ENCODE measurements around the gene GINM1.

- TF ChIP-seq, protein P1, sequence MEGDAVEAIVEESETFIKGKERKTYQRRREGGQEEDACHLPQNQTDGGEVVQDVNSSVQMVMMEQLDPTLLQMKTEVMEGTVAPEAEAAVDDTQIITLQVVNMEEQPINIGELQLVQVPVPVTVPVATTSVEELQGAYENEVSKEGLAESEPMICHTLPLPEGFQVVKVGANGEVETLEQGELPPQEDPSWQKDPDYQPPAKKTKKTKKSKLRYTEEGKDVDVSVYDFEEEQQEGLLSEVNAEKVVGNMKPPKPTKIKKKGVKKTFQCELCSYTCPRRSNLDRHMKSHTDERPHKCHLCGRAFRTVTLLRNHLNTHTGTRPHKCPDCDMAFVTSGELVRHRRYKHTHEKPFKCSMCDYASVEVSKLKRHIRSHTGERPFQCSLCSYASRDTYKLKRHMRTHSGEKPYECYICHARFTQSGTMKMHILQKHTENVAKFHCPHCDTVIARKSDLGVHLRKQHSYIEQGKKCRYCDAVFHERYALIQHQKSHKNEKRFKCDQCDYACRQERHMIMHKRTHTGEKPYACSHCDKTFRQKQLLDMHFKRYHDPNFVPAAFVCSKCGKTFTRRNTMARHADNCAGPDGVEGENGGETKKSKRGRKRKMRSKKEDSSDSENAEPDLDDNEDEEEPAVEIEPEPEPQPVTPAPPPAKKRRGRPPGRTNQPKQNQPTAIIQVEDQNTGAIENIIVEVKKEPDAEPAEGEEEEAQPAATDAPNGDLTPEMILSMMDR (IDR thresholded peaks at IDR 0.05; ENCODE audit: low read depth, low read length) = no peak
- no peak for TF ChIP-seq EZH2phosphoT487 (IDR thresholded peaks at IDR 0.05; ENCODE audit: low read depth)
Observed at GRCh38 chr6:149551920-149552319, 14.3 kb upstream of the GINM1 start.

All from OCI-LY3 (cell line).